Upper lobe of left lung (tissue), 4 donors: Measurements from ENCODE around the gene CENPO.

Source experiments
- CTCF ChIP-seq, 6 experiments: fragments of 450-650 bp in 4 of 6; fragments of 200-600 bp in 2 of 6; sonication (generic) in 2 of 6; IDR thresholded peaks; one replicate each; pipeline ENCODE4 v1.5.1; 2016 to 2019; ENCODE audit warnings: antibody characterized with exemption in 6 of 6
- POLR2AphosphoS5 ChIP-seq, 2 donors: sonication (generic); formaldehyde crosslinking; IDR thresholded peaks; one replicate each; pipeline ENCODE4 v1.5.1; 2017; ENCODE audit warnings: antibody characterized with exemption in 2 of 2

GRCh38 chr2:24831221-24832072, 38.2 kb downstream of the CENPO start:
- no peak for TF ChIP-seq CTCF (IDR thresholded peaks at IDR 0.05)
- no peak for TF ChIP-seq POLR2AphosphoS5 (IDR thresholded peaks at IDR 0.05)
